H1 (cell line): ENCODE results near the gene CARD14. TPM values are rescaled to one million over a fixed set of nuclear protein-coding genes. Genes with fewer than 3 reads are reported as not detected.

Experiments
- SUZ12 ChIP-seq: fragments of 200-600 bp; sonication (generic); IDR thresholded peaks from 2 replicates; pipeline ENCODE4 v1.6.1; 2012; ENCODE audit warnings: mild to moderate bottlenecking, inconsistent platforms, low read length, moderate library complexity, mixed read lengths
- TAF1 ChIP-seq: IDR thresholded peaks from 2 replicates; pipeline ENCODE4 v1.6.1; 2011; ENCODE audit warnings: mild to moderate bottlenecking, low read depth, low read length
- polyA plus RNA-seq, 7 experiments: library from polyadenylated mRNA; depleted of rRNA in 3 of 7; stranded (reverse) in 5 of 7; unstranded in 2 of 7; fragments of >200 nt in 5 of 7; fragments of 200-250 nt in 2 of 7; gene quantifications; 1 replicate in 5 of 7; 2 replicates in 1 of 7; 4 replicates in 1 of 7; pipeline versions ENCODE4 v1.2.1 to v1.2.3, GENCODE V29; 2011 to 2013; ENCODE audit warnings: missing spikeins in 2 of 7, mixed read lengths in 2 of 7
- total RNA-seq: library from RNA; stranded (reverse); fragmentation: NEBNext Ultra II Directional; extraction: Animal tissue kit (Norgen Biotek cat#: 25700); gene quantifications from 2 replicates; pipeline ENCODE4 v1.2.1, GENCODE V29; 2021

The CARD14 gene
- total and polyA plus RNA-seq, 2 of the 8 experiments (the other 6 are each of a cell fraction or from before 2014, with no cell fraction given) = 0.08 TPM; not detected in 1

DNA sequence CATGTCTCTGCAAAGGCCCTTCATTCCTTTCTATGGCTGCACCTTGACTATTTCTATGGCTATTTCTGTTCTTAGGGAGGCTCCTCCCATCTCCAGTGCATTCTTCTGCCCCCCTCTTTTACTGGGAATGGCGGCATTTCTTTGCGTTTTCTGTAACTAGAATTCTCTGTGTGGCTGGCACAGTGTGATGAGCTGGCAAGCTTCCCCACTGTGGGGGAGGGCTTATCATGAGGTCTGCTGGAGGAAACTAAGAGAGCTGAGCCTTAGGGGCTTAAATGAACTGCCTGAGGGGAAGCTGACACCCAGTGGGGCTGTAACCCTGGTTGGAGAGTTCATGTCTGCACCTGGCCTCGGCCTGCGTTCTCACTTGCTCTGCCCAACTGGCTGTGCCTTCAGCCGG, 1.5 kb upstream of the CARD14 start (continued):
- TF ChIP-seq SUZ12 (no peak), TAF1 (no peak)
